IMR-90 (cell line): ENCODE measurements around the gene DRAP1. TPM values are rescaled to one million over a fixed set of nuclear protein-coding genes. Genes with fewer than 3 reads are reported as not detected.

ENCODE experiments used
- ATAC-seq: fragments of 200-7000 bp; cut with Tn5 transposase; 2 replicates; pipeline ENCODE4 v1.9.1; 2020; ENCODE audit warnings: low read depth, mild to moderate bottlenecking, moderate library complexity
- BruUV-seq: library from RNA; stranded (reverse); fragments of 400-500 nt; replicated peaks from 2 replicates; lab custom pipeline; 2021; lab: Mats Ljungman, UMichigan
- CTCF ChIA-PET: fragments of 300-600 bp; formaldehyde crosslinking; extraction: SDS; loops from one replicate; lab custom pipeline; 2021; ENCODE audit warnings: antibody characterized with exemption; lab: Yijun Ruan, JAX
- POLR2A ChIA-PET: fragments of 300-600 bp; sonication (Branson Sonifier 250); formaldehyde crosslinking; loops from one replicate; lab custom pipeline; 2022; ENCODE audit warnings: antibody characterized with exemption; ENCODE audit not compliant: unreplicated experiment; lab: Charles Lee
- DNase-seq: peaks from one replicate; pipeline ENCODE4 v3.0.0; 2013
- H2AFZ ChIP-seq: replicated peaks from 2 replicates; pipeline ENCODE3; 2013; ENCODE audit warnings: low read length, mild to moderate bottlenecking; ENCODE audit not compliant: poor library complexity
- H2AK5ac ChIP-seq: 2 replicates; pipeline ENCODE4 v1.6.1; 2013; ENCODE audit warnings: low read depth, low read length, inconsistent platforms
- H2AK9ac ChIP-seq: replicated peaks from 2 replicates; pipeline ENCODE3; 2013; ENCODE audit warnings: mild to moderate bottlenecking, low read depth, low read length, moderate library complexity; ENCODE audit not compliant: poor library complexity
- H2BK120ac ChIP-seq: 2 replicates; pipeline ENCODE4 v1.6.1; 2013; ENCODE audit warnings: low read depth, low read length, inconsistent platforms
- H2BK15ac ChIP-seq: 3 replicates; pipeline ENCODE4 v1.6.1; 2013; ENCODE audit warnings: low read depth, low read length, inconsistent platforms
- H2BK20ac ChIP-seq: 2 replicates; pipeline ENCODE4 v1.6.1; 2013; ENCODE audit warnings: low read depth, mild to moderate bottlenecking, inconsistent platforms, low read length, moderate library complexity
- H2BK5ac ChIP-seq: 2 replicates; pipeline ENCODE4 v1.6.1; 2013; ENCODE audit warnings: mild to moderate bottlenecking, low read depth, low read length, inconsistent platforms; ENCODE audit not compliant: poor library complexity, severe bottlenecking
- H3K14ac ChIP-seq: replicated peaks from 2 replicates; pipeline ENCODE4 v1.6.1; 2013; ENCODE audit warnings: low read depth, low read length, inconsistent platforms
- H3K18ac ChIP-seq: 2 replicates; pipeline ENCODE4 v1.6.1; 2013; ENCODE audit warnings: low read depth, low read length, control low read depth
- H3K23ac ChIP-seq: 2 replicates; pipeline ENCODE4 v1.6.1; 2013; ENCODE audit warnings: low read depth, low read length, inconsistent platforms
- H3K27ac ChIP-seq: 2 replicates; pipeline ENCODE4 v1.5.1; 2013; ENCODE audit warnings: mild to moderate bottlenecking, control low read depth, low read length; ENCODE audit not compliant: insufficient read depth
- H3K27me3 ChIP-seq: 2 replicates; pipeline ENCODE4 v1.6.1; 2013; ENCODE audit warnings: low read length; ENCODE audit not compliant: control insufficient read depth, insufficient read depth
- H3K36me3 ChIP-seq: 2 replicates; pipeline ENCODE4 v1.6.1; 2013; ENCODE audit warnings: low read length, mixed read lengths; ENCODE audit not compliant: control insufficient read depth, insufficient read depth
- H3K4ac ChIP-seq: 2 replicates; pipeline ENCODE4 v1.6.1; 2013; ENCODE audit warnings: low read depth, low read length, inconsistent platforms
- H3K4me1 ChIP-seq: 2 replicates; pipeline ENCODE4 v1.6.1; 2013; ENCODE audit warnings: low read length, mixed read lengths; ENCODE audit not compliant: control insufficient read depth, insufficient read depth
- H3K4me2 ChIP-seq: 2 replicates; pipeline ENCODE4 v1.6.1; 2013; ENCODE audit warnings: low read depth, mild to moderate bottlenecking, control low read depth, low read length, moderate library complexity
- H3K4me3 ChIP-seq: 2 replicates; pipeline ENCODE4 v1.5.1; 2013; ENCODE audit warnings: low read depth, mild to moderate bottlenecking, control low read depth, low read length, moderate library complexity; ENCODE audit not compliant: insufficient read depth
- H3K56ac ChIP-seq: 2 replicates; pipeline ENCODE4 v1.6.1; 2013; ENCODE audit warnings: low read length, inconsistent platforms; ENCODE audit not compliant: insufficient read depth; ENCODE audit errors: extremely low read depth
- H3K79me1 ChIP-seq, 2 experiments: 2 replicates each; pipeline ENCODE4 v1.6.1; 2013; ENCODE audit warnings: low read length in 2 of 2, inconsistent platforms in 1 of 2, low read depth in 1 of 2
- H3K9ac ChIP-seq: 2 replicates; pipeline ENCODE4 v1.6.1; 2013; ENCODE audit warnings: low read depth, low read length, control low read depth
- H3K9me1 ChIP-seq: 2 replicates; pipeline ENCODE4 v1.6.1; 2013; ENCODE audit warnings: low read length, inconsistent platforms; ENCODE audit not compliant: insufficient read depth
- H3K9me3 ChIP-seq: 2 replicates; pipeline ENCODE4 v1.6.1; 2013; ENCODE audit warnings: low read length; ENCODE audit not compliant: control insufficient read depth, insufficient read depth
- H4K20me1 ChIP-seq: 2 replicates; pipeline ENCODE4 v1.6.1; 2013; ENCODE audit warnings: low read length, inconsistent platforms; ENCODE audit not compliant: insufficient read depth
- H4K5ac ChIP-seq: 2 replicates; pipeline ENCODE4 v1.6.1; 2013; ENCODE audit warnings: mild to moderate bottlenecking, low read depth, low read length, control low read depth
- H4K8ac ChIP-seq, 2 experiments: 2 replicates each; pipeline ENCODE4 v1.6.1; 2013; ENCODE audit warnings: low read depth in 2 of 2, low read length in 2 of 2, control low read depth in 1 of 2, inconsistent platforms in 1 of 2
- H4K91ac ChIP-seq: 2 replicates; pipeline ENCODE4 v1.6.1; 2013; ENCODE audit warnings: low read depth, low read length, inconsistent platforms; ENCODE audit not compliant: insufficient read depth
- BHLHE40 ChIP-seq: fragments of 150-350 bp; IDR thresholded peaks from 2 replicates; pipeline ENCODE4 v1.6.1; 2016; ENCODE audit warnings: mild to moderate bottlenecking, low read depth, low read length
- CEBPB ChIP-seq: IDR thresholded peaks from 2 replicates; pipeline ENCODE4 v1.6.1; 2012; ENCODE audit warnings: low read depth, low read length, improper control_type of control experiment
- CHD1 ChIP-seq: IDR thresholded peaks from 2 replicates; pipeline ENCODE4 v1.6.1; 2012; ENCODE audit warnings: low read depth, low read length, improper control_type of control experiment
- FOS ChIP-seq: fragments of 150-350 bp; IDR thresholded peaks from 2 replicates; pipeline ENCODE4 v1.6.1; 2016; ENCODE audit warnings: low read depth, low read length
- RCOR1 ChIP-seq: IDR thresholded peaks from 2 replicates; pipeline ENCODE4 v1.6.1; 2012; ENCODE audit warnings: mild to moderate bottlenecking, low read length, improper control_type of control experiment; ENCODE audit not compliant: insufficient replicate concordance
- RFX5 ChIP-seq: IDR thresholded peaks from 2 replicates; pipeline ENCODE4 v1.8.0; 2012; ENCODE audit warnings: low read depth, mild to moderate bottlenecking, low read length, moderate library complexity
- WGBS, 2 experiments: methylation state at CpG; one replicate each; pipeline versions ENCODE4 v1.1.5 to v1.1.7; 2013; ENCODE audit warnings: missing lambda C conversion rate in 2 of 2; ENCODE audit not compliant: insufficient read length in 1 of 2; ENCODE audit errors: extremely low coverage in 2 of 2; 5-methylcytosine and 5-hydroxymethylcytosine counted together
- dilution Hi-C: fragments of 300-500 bp; cut with HindIII; formaldehyde crosslinking; loops from one replicate; pipeline ENCODE4 v1.14.3; 2018; ENCODE audit warnings: low sequenced_read_pairs; ENCODE audit not compliant: unreplicated experiment
- in situ Hi-C: fragments of 300-500 bp; cut with MboI; formaldehyde crosslinking; loops from 3 replicates; pipeline ENCODE4 v1.14.3; 2019; ENCODE audit warnings: low sequenced_read_pairs, inconsistent platforms, mixed read lengths
- intact Hi-C: fragments of 100-400 bp; cut with micrococcal nuclease; formaldehyde crosslinking; loops from 2 replicates; pipeline ENCODE4 v1.10.0; 2022
- polyA plus RNA-seq, 3 experiments: library from polyadenylated mRNA; depleted of rRNA; stranded (reverse); fragments of >200 nt; gene quantifications; 2 replicates each; pipeline ENCODE4 v1.2.3, GENCODE V29; 2012; ENCODE audit warnings: low replicate concordance in 1 of 3
- total RNA-seq: library from RNA; depleted of rRNA; stranded (reverse); fragments of >200 nt; gene quantifications from 2 replicates; pipeline ENCODE4 v1.2.3, GENCODE V29; 2012

The DRAP1 gene
- total and polyA plus RNA-seq, 2 of the 4 experiments (the other 2 are of a cell fraction) = 237 to 344 TPM

GRCh38 chr11:65879617-65880016, 39.6 kb upstream of the DRAP1 start, which contains the start of gene CTSW:
Gene CTSW, plus strand, starts transcription at chr11:65879837. Its CDS starts 18 bp downstream, at chr11:65879855.
- no TSS peak for BruUV-seq
- in situ Hi-C loops = loop anchor here (5.0 kb wide), 1 partner anchor 108 kb away; no protein-coding TSS in a partner anchor

More at GRCh38 chr11:65879617-65880016, 39.6 kb upstream of the DRAP1 start, which contains the start of gene CTSW:
- peaks cover 11% of the 10 kb centered on the region; the same call in 1 of the 2 replicates for H4K20me1 ChIP-seq
- H2AK9ac ChIP-seq = peak within 1 kb of the TSS; percentile 55
- H3K14ac ChIP-seq = no peak within 1 kb of the TSS
- H3K9me1 ChIP-seq = peaks cover 8% of the 10 kb centered on the region
- H3K18ac ChIP-seq = no peak within 1 kb of the TSS
- no peaks in the 10 kb centered on the region for H3K27me3 ChIP-seq
- H2BK15ac ChIP-seq = no peak within 1 kb of the TSS
- no peak within 1 kb of the TSS; a peak in 1 of 4 replicates for H4K8ac ChIP-seq
- no peak within 1 kb of the TSS for H3K27ac ChIP-seq
- H3K9me3 ChIP-seq = no peaks in the 10 kb centered on the region
- H2BK20ac ChIP-seq = no peak within 1 kb of the TSS
- no peaks in the 10 kb centered on the region; the same call in 1 of the 2 replicates for H3K4me1 ChIP-seq
- CTCF ChIA-PET = no interaction called here
- peaks cover 9 to 19% of the 10 kb centered on the region in 2 experiments for H3K79me1 ChIP-seq
- no peak within 1 kb of the TSS for H3K9ac ChIP-seq
- DNase-seq (no peak), ATAC-seq (no peak)
- no peak within 1 kb of the TSS for H4K91ac ChIP-seq
- no peak within 1 kb of the TSS for H3K56ac ChIP-seq
- H2BK120ac ChIP-seq = no peak within 1 kb of the TSS
- WGBS, 2 experiments = 76% methylated on average over 5 of the region's 7 CpGs; no CpG with 5 or more reads in 1 of the 2 experiments
- no peak within 1 kb of the TSS for H3K4me3 ChIP-seq
- peak within 1 kb of the TSS; percentile 67; the same call in 1 of the 2 replicates for H2AK5ac ChIP-seq
- H2AFZ ChIP-seq = peak within 1 kb of the TSS; percentile 33
- peaks cover 27% of the 10 kb centered on the region for H3K36me3 ChIP-seq
- intact Hi-C loops = no loop called here
- POLR2A ChIA-PET = no interaction called here
- dilution Hi-C loops = no loop called here
- peak within 1 kb of the TSS; percentile 3; the same call in 1 of the 2 replicates for H3K4ac ChIP-seq
- H3K23ac ChIP-seq = no peak within 1 kb of the TSS
- TF ChIP-seq BHLHE40 = no peak
- TF ChIP-seq CHD1 = no peak
- TF ChIP-seq FOS = no peak
- TF ChIP-seq RFX5 = no peak
- no peak for TF ChIP-seq CEBPB
- TF ChIP-seq RCOR1 = no peak
- H4K5ac ChIP-seq = no peak within 1 kb of the TSS
- no peak within 1 kb of the TSS for H3K4me2 ChIP-seq
- H2BK5ac ChIP-seq = no peak within 1 kb of the TSS
